Tibial nerve (tissue), 4 donors: ENCODE data around the gene YAF2.

Experiments
- CTCF ChIP-seq, 5 experiments: fragments of 200-600 bp in 3 of 5; fragments of 450-650 bp in 2 of 5; sonication (generic) in 3 of 5; IDR thresholded peaks; one replicate each; pipeline ENCODE4 v1.5.1; 2016 to 2019; ENCODE audit warnings: antibody characterized with exemption in 5 of 5, mild to moderate bottlenecking in 3 of 5, moderate library complexity in 2 of 5
- EP300 ChIP-seq, 2 donors: sonication (generic); formaldehyde crosslinking; IDR thresholded peaks; one replicate each; pipeline ENCODE4 v1.6.1; 2017; ENCODE audit warnings: antibody characterized with exemption in 2 of 2, mild to moderate bottlenecking in 1 of 2
- POLR2A ChIP-seq, 2 donors: fragments of 450-650 bp; IDR thresholded peaks; one replicate each; pipeline ENCODE4 v1.6.1; 2017; ENCODE audit warnings: antibody characterized with exemption in 2 of 2, mild to moderate bottlenecking in 2 of 2, moderate library complexity in 2 of 2

GRCh38 chr12:42145197-42145549 lies 92.9 kb downstream of the YAF2 start:
- TF ChIP-seq CTCF (IDR thresholded peaks at IDR 0.05): no peak
- no peak for TF ChIP-seq POLR2A (IDR thresholded peaks at IDR 0.05)
- TF ChIP-seq EP300 (IDR thresholded peaks at IDR 0.05): no peak
